GM19351 (cell line): ENCODE data around the gene PIM2.
A peak's percentile ranks its signal among the peaks of the same experiment; 100 is the strongest.

Experiments
- ATAC-seq: cut with Tn5 transposase; IDR thresholded peaks from one replicate; pipeline ENCODE4 v1.9.1; 2021; ENCODE audit warnings: mild to moderate bottlenecking, moderate library complexity; ENCODE audit not compliant: unreplicated experiment

The PIM2 gene

GRCh38 chrX:48918643-48919340 lies at the start of gene PIM2:
TSS of gene PIM2 (minus strand) at chrX:48919024. CDS start at chrX:48918834, 190 bp downstream.
- peak; percentile 70 for ATAC-seq

GRCh38 chrX:48968377-48968776 lies 49.6 kb upstream of the PIM2 start:
- no peak for ATAC-seq

GRCh38 chrX:48966796-48967579 lies 48.2 kb upstream of the PIM2 start:
- no peak for ATAC-seq

DNA sequence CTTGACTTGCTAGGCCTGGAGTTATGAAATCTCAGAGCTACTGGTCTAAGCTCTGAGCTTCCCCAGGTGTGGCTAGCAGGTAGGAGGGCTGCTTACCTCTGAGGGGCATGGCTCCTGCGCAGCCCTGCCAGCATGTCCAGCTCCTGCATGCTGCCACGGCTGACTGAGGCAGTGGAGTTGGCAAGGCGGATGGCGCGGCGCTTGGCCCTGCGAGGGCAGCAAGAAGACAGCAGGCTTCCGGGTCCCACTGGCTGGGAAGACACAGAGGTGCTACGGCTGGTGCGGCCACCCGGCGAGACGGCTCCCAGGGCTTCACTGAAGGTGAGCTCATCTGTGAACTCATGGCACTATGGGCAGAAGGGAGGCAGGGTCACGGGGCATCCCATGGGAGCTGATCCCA lies 47.1 kb upstream of the PIM2 start:
- ATAC-seq, result no peak

- ATAC-seq, result no peak
Measured at GRCh38 chrX:48961585-48962091, 42.8 kb upstream of the PIM2 start.

- no peak for ATAC-seq
Measured at GRCh38 chrX:48960291-48960690, 41.5 kb upstream of the PIM2 start.

DNA sequence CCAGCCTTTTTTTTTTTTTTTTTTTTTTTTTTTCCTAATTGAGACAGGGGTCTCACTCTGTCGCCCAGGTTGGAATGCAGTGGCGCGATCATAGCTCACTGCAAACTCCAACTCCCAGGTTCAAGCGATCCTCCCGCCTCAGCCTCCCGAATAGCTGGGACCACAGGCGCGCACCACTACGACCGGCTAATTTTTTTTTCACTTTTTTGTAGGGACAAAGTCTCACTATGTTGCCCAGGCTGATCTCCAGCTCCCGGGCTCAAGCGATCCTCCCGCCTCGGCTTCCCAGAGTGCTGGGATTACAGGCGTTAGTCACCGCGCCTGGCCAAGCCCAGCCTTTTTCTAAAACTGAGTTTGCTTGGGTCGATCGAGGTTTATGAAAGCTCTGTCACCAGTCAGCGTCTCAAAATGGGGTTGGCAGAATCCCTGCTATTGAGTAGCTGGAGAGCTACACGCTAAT lies 39.8 kb upstream of the PIM2 start:
- ATAC-seq, result no peak

DNA sequence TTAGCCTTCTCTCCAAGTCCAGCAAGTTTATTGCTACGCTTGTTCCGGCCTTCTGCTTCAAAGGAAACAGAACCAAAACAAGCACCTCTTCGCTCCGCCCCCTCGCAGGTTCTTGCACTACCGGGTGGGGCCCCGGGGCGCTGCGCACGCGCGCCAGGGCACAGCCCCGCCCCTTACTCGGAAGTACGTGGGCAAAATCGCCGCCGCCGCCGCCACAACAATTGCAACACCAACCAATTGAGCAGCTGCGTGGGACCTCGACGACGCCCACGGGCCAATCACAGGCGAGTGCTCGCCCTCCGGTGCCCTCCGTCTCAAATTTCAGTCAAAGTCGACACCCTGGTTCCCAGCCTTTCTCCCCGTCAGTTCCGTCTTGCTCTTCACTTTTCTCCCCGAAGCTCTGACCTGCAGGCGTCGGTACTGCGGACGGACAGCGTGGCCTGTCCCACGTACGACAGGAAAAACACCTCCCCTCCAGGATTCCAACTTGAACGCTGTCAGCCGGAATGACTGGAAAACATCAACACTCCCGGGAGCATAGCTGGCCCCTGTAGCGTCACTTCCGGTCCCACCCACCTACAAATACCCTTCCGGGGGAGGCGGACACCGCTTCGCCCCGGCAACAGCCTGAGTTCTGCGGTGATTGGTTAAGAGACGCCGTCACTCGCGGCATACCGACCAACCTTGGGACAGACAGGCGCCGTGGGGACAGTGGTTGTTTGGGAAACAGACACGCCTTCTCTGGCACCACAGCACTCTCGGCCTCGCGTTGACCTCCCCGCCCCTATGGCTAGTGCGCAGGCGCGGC lies 39.2 kb upstream of the PIM2 start:
- ATAC-seq, result peak; percentile 85

DNA sequence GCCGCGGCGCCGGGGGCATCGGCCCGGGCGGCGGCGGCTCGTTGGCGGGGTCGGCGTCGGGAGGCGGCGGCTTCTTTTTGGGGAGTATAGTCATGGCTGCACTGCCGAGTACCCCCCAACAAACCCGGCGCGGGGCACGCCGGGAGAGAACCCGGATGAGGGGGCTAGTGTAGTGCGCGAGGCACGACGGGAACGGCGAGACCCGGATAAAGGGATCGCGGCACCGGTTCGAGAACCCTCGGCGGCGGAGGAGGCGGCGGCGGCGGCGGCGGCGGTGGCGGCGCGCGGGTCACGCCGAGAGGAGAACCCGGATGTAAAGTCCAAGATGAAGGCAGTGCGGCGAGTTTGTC lies 38.6 kb upstream of the PIM2 start, which contains the start of gene OTUD5:
Gene OTUD5 (minus strand): TSS at position 131 of the 350 bp plus-strand sequence. CDS start 37 bp downstream, at position 94.
- peak; percentile 36 for ATAC-seq

- ATAC-seq, result no peak
Measured at GRCh38 chrX:48956728-48957414, 38.0 kb upstream of the PIM2 start.

GRCh38 chrX:48948589-48948988 lies 29.8 kb upstream of the PIM2 start:
- ATAC-seq, result no peak

DNA sequence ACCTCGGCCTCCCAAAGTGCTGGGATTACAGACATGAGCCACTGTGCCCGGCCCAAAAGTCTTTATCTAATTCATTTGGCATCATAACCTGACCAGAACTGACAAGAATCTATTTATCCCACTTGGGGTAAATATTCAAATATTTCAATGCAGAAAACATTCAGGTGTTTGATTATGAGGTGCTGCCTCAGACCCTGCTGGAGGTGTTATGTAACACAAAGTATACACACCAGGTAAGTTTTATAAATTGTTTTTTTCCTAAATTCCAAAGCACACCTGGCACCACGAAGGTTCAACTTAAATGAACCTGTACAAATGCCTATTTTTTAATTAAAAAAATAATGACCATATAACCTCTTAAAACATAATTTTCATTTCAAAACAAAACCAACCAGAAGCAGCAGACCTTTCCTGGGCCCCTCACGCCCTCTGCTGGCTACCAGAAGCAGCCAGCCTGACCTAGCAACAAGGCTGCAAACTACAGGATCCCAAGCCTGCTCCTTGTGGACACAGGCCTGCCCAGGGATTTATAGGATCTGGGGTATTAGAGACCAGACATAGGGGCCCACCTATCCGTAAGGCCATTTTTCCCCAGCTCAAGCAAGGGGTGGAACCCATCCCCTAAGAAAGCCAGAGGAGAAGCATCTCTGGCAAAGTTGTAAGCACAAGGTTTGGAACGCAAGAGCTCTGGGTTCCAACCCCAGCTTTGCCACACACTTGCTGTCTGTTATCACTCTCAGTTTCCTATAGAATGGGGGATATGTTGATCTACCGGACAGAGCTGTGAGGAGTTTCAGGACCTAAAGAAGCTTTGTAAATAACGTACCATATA lies 26.9 kb upstream of the PIM2 start:
- peak; percentile 63 for ATAC-seq

DNA sequence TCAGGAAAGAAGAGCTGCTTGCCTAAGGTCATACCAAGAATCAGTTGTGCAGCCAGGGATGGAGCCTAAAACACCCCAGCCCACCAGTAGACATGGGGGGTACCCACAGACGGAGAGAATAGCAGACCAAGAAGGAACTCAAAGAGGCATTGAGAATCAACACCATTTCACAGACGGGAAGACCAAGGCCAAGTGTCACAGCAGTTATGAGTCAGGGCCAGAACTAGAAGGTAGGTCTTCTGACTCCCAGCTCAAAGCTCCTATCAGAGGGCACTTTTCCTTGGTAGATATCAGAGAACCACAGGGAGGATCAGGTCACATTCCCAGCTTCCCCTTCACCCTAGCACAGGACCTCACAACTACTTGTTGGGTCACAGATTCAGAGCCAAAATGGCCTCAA lies 24.1 kb upstream of the PIM2 start:
- no peak for ATAC-seq

DNA sequence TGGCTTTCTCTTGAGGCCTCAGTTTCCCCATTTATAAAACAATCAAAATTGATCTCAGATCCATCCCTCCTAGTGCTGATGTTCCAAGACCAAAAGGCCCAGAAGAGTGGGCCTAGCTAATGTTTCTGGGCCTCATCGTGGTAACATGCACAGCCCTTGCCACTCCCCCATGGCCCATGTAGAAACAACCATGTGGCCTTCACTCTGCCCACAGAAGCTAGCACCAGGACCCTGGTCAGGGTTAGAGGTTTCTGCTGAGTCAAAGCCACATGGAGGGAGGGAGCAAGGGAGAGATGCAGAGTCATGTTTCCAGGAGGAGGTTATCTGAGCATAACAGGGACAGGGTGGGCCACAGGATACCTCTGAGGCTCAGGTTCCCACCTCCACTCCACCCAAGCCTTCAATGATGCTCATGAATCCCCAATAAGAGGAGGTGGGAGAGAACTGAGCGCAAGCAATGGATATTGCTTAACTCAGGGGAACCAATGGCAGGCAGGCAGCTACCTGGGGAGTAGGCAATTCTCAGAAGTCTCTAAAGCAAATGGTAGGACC lies 21.7 kb upstream of the PIM2 start:
- ATAC-seq, result no peak

- ATAC-seq, result no peak
Measured at GRCh38 chrX:48939524-48940228, 20.9 kb upstream of the PIM2 start.

DNA sequence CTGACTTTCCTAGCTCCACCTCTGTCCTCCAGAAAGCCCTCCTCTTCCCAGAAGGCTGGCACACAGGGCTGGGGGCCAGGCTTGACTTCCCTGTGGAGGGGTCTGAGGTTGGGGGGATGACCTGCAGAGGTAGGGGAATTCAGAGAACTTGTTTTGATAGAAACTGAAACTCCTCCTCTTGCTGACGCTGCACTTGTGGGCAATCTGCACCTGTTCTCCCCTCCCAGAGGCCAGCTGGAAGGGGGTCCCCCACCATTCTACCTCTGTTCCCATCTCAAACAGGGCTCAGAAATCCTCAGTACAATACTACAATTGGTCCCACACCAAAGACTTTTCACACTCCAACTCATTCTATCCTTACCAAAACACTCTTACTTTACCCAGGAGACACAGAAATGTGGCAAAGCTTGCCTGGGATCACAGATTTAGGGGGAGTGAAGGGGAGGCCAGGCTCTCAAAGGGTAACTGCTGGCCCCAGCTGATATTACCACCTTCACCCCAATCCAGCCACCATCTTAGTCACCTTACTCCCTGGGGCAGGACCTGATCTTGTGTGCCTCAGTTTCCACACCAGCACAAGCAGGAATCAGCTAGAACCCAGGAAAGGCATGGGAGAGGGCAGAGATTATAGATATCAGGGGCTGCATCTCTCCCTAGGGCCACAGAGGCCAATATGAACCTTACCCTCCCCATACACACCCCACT lies 20.0 kb upstream of the PIM2 start:
- ATAC-seq, result peak; percentile 50

DNA sequence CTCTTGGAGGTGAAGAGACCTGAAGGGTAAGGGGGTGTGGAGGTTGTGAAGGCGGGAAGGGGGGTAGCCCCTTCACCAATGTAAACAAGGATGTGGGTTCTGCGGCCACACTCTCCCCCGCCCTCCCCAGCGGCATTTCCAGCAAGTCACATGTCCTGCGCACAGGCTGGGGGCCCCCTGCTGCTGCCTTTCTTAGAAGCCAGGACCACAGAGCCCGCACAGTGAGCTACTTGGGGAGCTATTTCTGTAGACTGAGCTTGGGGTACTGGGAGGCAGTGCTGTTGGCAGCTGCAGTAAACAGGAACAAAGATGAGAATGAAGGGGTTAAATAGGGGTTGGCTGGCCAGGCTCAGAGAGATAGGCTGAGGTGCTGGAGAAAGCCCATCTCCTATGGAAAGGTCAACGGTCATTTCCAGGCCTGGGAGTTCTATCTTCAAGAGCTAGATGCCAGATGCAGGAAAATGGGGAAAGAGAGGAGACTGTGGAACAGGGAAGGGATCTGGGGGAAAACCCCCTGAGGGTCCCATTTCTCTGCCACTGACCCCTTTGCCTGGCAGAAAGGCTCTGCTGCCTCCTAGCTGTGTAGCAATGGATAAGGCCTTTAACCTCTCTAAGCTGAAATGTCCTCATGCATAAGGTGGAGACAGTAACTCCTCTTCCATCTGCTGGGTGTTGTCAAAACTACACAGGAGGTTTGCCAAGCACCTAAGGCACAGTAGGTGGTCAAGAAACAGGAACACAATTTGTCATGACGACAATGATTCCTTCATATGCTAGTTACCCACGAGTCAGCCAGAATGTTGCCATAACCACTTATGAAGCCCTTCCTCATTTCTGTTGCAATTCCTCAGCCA lies 18.5 kb upstream of the PIM2 start:
- peak; percentile 70 for ATAC-seq
